H9 (cell line): ENCODE results near the gene PTBP3. TPM values are rescaled to one million over a fixed set of nuclear protein-coding genes. Genes with fewer than 3 reads are reported as not detected.

Source experiments
- DNase-seq: peaks from one replicate; pipeline ENCODE4 v3.0.0-alpha.2; 2017
- H2AFZ ChIP-seq: one replicate; pipeline ENCODE4 v1.6.1; 2013; ENCODE audit warnings: mild to moderate bottlenecking, low read length, control low read depth, moderate library complexity
- H2AK5ac ChIP-seq: 2 replicates; pipeline ENCODE4 v1.6.1; 2013; ENCODE audit warnings: low read length, control low read depth, mixed read lengths; ENCODE audit not compliant: insufficient read length
- H2BK120ac ChIP-seq: one replicate; pipeline ENCODE4 v1.6.1; 2013; ENCODE audit warnings: low read depth, mild to moderate bottlenecking, low read length, control low read depth, inconsistent platforms; ENCODE audit not compliant: poor library complexity, severe bottlenecking
- H2BK12ac ChIP-seq: 2 replicates; pipeline ENCODE4 v1.6.1; 2013; ENCODE audit warnings: low read length, control low read depth, mixed read lengths, low read depth; ENCODE audit not compliant: insufficient read length
- H2BK15ac ChIP-seq: 2 replicates; pipeline ENCODE4 v1.6.1; 2013; ENCODE audit warnings: low read depth, low read length, control low read depth
- H2BK20ac ChIP-seq: one replicate; pipeline ENCODE4 v1.6.1; 2013; ENCODE audit warnings: low read depth, mild to moderate bottlenecking, low read length, control low read depth, inconsistent platforms; ENCODE audit not compliant: poor library complexity, severe bottlenecking
- H2BK5ac ChIP-seq: 2 replicates; pipeline ENCODE4 v1.6.1; 2013; ENCODE audit warnings: low read length, control low read depth, mixed read lengths; ENCODE audit not compliant: insufficient read length
- H3K14ac ChIP-seq: 2 replicates; pipeline ENCODE4 v1.6.1; 2013; ENCODE audit warnings: low read length, control low read depth; ENCODE audit not compliant: insufficient read depth
- H3K18ac ChIP-seq: 2 replicates; pipeline ENCODE4 v1.6.1; 2013; ENCODE audit warnings: low read depth, mild to moderate bottlenecking, mixed read lengths, low read length, control low read depth; ENCODE audit not compliant: insufficient read length
- H3K23ac ChIP-seq: 2 replicates; pipeline ENCODE4 v1.6.1; 2013; ENCODE audit warnings: low read length, control low read depth, mixed read lengths, low read depth; ENCODE audit not compliant: insufficient read length
- H3K23me2 ChIP-seq: 2 replicates; pipeline ENCODE4 v1.6.1; 2013; ENCODE audit warnings: low read depth, mild to moderate bottlenecking, mixed read lengths, low read length, control low read depth; ENCODE audit not compliant: insufficient read length, poor library complexity, severe bottlenecking
- H3K27ac ChIP-seq: 2 replicates; pipeline ENCODE4 v1.5.1; 2013; ENCODE audit warnings: low read length, control low read depth, mixed read lengths, low read depth; ENCODE audit not compliant: insufficient read length
- H3K27me3 ChIP-seq: 2 replicates; pipeline ENCODE4 v1.6.1; 2013; ENCODE audit warnings: low read length, control low read depth, inconsistent platforms; ENCODE audit not compliant: insufficient read depth
- H3K4ac ChIP-seq: 2 replicates; pipeline ENCODE4 v1.6.1; 2013; ENCODE audit warnings: low read depth, mild to moderate bottlenecking, control low read depth, inconsistent platforms, low read length, moderate library complexity
- H3K4me1 ChIP-seq: 2 replicates; pipeline ENCODE4 v1.6.1; 2013; ENCODE audit warnings: low read length, control low read depth, inconsistent platforms; ENCODE audit not compliant: insufficient read depth
- H3K4me2 ChIP-seq: 2 replicates; pipeline ENCODE4 v1.6.1; 2013; ENCODE audit warnings: low read length, control low read depth, mixed read lengths; ENCODE audit not compliant: insufficient read length, insufficient read depth
- H3K56ac ChIP-seq: 2 replicates; pipeline ENCODE4 v1.6.1; 2013; ENCODE audit warnings: low read depth, mild to moderate bottlenecking, mixed read lengths, low read length, control low read depth; ENCODE audit not compliant: insufficient read length
- H3K79me1 ChIP-seq: 2 replicates; pipeline ENCODE4 v1.6.1; 2013; ENCODE audit warnings: low read depth, mild to moderate bottlenecking, moderate library complexity, low read length, control low read depth, inconsistent platforms; ENCODE audit not compliant: insufficient read depth, poor library complexity, severe bottlenecking
- H3K79me2 ChIP-seq: 2 replicates; pipeline ENCODE4 v1.6.1; 2013; ENCODE audit warnings: low read length, control low read depth, inconsistent platforms; ENCODE audit not compliant: insufficient read depth
- H3K9ac ChIP-seq: 2 replicates; pipeline ENCODE4 v1.6.1; 2013; ENCODE audit warnings: low read length, control low read depth, mixed read lengths; ENCODE audit not compliant: insufficient read length; ENCODE audit errors: extremely low read depth
- H3K9me3 ChIP-seq: one replicate; pipeline ENCODE4 v1.6.1; 2013; ENCODE audit warnings: low read depth, low read length, inconsistent platforms; ENCODE audit not compliant: control insufficient read depth
- H3T11ph ChIP-seq: one replicate; pipeline ENCODE4 v1.6.1; 2013; ENCODE audit warnings: mild to moderate bottlenecking, low read length, control low read depth, inconsistent platforms
- H4K20me1 ChIP-seq: one replicate; pipeline ENCODE4 v1.6.1; 2013; ENCODE audit not compliant: control insufficient read depth, insufficient read length, insufficient read depth
- H4K5ac ChIP-seq: 2 replicates; pipeline ENCODE4 v1.6.1; 2013; ENCODE audit warnings: low read depth, mild to moderate bottlenecking, mixed read lengths, low read length, control low read depth; ENCODE audit not compliant: insufficient read length
- H4K8ac ChIP-seq: replicated peaks from 2 replicates; pipeline ENCODE4 v1.6.1; 2013; ENCODE audit warnings: low read length, control low read depth, mixed read lengths, low read depth; ENCODE audit not compliant: insufficient read length
- H4K91ac ChIP-seq: 2 replicates; pipeline ENCODE4 v1.6.1; 2013; ENCODE audit warnings: low read depth, mild to moderate bottlenecking, moderate library complexity, mixed read lengths, low read length, control low read depth; ENCODE audit not compliant: insufficient read length
- H3K27ac Mint-ChIP-seq, 3 experiments: 2 replicates in 2 of 3; 3 replicates in 1 of 3; pipeline ENCODE4 v1.8.0; 2020 to 2021; ENCODE audit warnings: mixed read lengths in 3 of 3, mild to moderate bottlenecking in 1 of 3, moderate library complexity in 1 of 3
- H3K27me3 Mint-ChIP-seq: 2 replicates; pipeline ENCODE4 v1.8.0; 2021; ENCODE audit warnings: low read depth, mild to moderate bottlenecking, moderate library complexity, mixed read lengths
- H3K36me3 Mint-ChIP-seq, 3 experiments: 2 replicates in 2 of 3; 3 replicates in 1 of 3; pipeline ENCODE4 v1.8.0; 2020 to 2021; ENCODE audit warnings: low read depth in 3 of 3, mixed read lengths in 3 of 3; ENCODE audit not compliant: insufficient read depth in 1 of 3
- H3K4me1 Mint-ChIP-seq, 2 experiments: 2 replicates each; pipeline ENCODE4 v1.8.0; 2020; ENCODE audit warnings: mixed read lengths in 2 of 2
- H3K4me3 Mint-ChIP-seq, 2 experiments: 2 replicates in 1 of 2; 3 replicates in 1 of 2; pipeline ENCODE4 v1.8.0; 2020 to 2021; ENCODE audit warnings: mild to moderate bottlenecking in 2 of 2, mixed read lengths in 2 of 2, moderate library complexity in 1 of 2
- H3K9me3 Mint-ChIP-seq, 2 experiments: 2 replicates in 1 of 2; 3 replicates in 1 of 2; pipeline ENCODE4 v1.8.0; 2020; ENCODE audit warnings: mild to moderate bottlenecking in 2 of 2, mixed read lengths in 2 of 2, moderate library complexity in 1 of 2
- WGBS: extraction: QIAGEN DNeasy Blood & Tissue Kit; methylation state at CpG from one replicate; pipeline ENCODE4 v1.1.7; 2013; ENCODE audit warnings: missing lambda C conversion rate, low lambda C conversion rate, mixed read lengths; ENCODE audit not compliant: insufficient read length; ENCODE audit errors: extremely low coverage; 5-methylcytosine and 5-hydroxymethylcytosine counted together
- total RNA-seq: library from RNA; stranded (reverse); gene quantifications from 2 replicates; pipeline ENCODE4 v1.2.1, GENCODE V29; 2021
- TF ChIP-seq, protein P1 (sequence below): fragments of 200-600 bp; sonication (generic); conservative IDR thresholded peaks from 3 replicates; pipeline ENCODE4 v1.8.0; 2021; ENCODE audit warnings: antibody characterized with exemption, mild to moderate bottlenecking

PTBP3 gene
- total RNA-seq, 1 experiment from 2014 or later = 89.5 TPM

DNA sequence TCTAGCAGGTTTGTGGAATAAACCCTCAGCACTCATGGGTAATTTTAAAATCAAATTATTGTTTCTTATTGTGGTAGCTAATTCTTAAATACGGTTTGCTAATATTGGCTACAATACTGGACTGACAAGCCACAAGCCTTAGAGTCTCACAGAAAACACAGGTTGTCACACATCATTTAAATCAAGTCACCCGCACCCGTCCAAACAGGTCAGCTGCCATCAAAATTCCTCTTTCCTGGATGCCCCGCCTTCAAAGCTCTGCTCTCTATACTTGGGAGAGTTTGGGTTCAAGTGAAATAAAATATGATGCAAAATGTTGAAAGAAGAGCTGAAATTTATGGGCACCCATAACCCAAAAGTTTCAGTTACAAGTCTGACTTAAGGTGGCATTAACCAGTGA is 146.0 kb downstream of the PTBP3 start:
- H3K27ac ChIP-seq = no peak overlapping the region
- H3K79me2 ChIP-seq = 0 out of 2 replicates have a peak, but pooled peaks cover 2% of the 10 kb centered on the region
- Mint-ChIP-seq H3K4me3 (no peak overlapping the region), H3K27ac (no peak overlapping the region), H3K36me3 (peaks cover 0 to 11% (median 3%) of the 10 kb centered on the region in 3 experiments; a peak in 2 of 7 replicates), H3K4me1 (peaks cover 8 to 9% of the 10 kb centered on the region in 2 experiments), H3K9me3 (peaks cover 0 to 4% of the 10 kb centered on the region in 2 experiments; a peak in 2 of 5 replicates), H3K27me3 (no peaks in the 10 kb centered on the region)
- no peaks in the 10 kb centered on the region for H3K4me1 ChIP-seq
- H3K9me3 ChIP-seq = no peaks in the 10 kb centered on the region
- no CpG with 5 or more reads among the region's 4 CpGs for WGBS
- no peak overlapping the region for H2BK5ac ChIP-seq
- no peak for DNase-seq
- H3K23me2 ChIP-seq = no peaks in the 10 kb centered on the region
- H4K20me1 ChIP-seq = no peaks in the 10 kb centered on the region
- no peak overlapping the region for H2BK20ac ChIP-seq
- no peak overlapping the region for H2AK5ac ChIP-seq
- H3K18ac ChIP-seq = no peak overlapping the region
- no peak overlapping the region for H3K4ac ChIP-seq
- H4K8ac ChIP-seq = no peak overlapping the region
- no peak overlapping the region for H2AFZ ChIP-seq
- H3T11ph ChIP-seq = no peak overlapping the region
- no peak overlapping the region for H4K91ac ChIP-seq
- no peak overlapping the region for H3K56ac ChIP-seq
- H3K14ac ChIP-seq = no peak overlapping the region
- no peaks in the 10 kb centered on the region for H3K27me3 ChIP-seq
- no peak overlapping the region for H3K4me2 ChIP-seq
- H3K9ac ChIP-seq = no peak overlapping the region
- no peak overlapping the region for H2BK15ac ChIP-seq
- H3K79me1 ChIP-seq = no peaks in the 10 kb centered on the region
- TF ChIP-seq, protein P1, sequence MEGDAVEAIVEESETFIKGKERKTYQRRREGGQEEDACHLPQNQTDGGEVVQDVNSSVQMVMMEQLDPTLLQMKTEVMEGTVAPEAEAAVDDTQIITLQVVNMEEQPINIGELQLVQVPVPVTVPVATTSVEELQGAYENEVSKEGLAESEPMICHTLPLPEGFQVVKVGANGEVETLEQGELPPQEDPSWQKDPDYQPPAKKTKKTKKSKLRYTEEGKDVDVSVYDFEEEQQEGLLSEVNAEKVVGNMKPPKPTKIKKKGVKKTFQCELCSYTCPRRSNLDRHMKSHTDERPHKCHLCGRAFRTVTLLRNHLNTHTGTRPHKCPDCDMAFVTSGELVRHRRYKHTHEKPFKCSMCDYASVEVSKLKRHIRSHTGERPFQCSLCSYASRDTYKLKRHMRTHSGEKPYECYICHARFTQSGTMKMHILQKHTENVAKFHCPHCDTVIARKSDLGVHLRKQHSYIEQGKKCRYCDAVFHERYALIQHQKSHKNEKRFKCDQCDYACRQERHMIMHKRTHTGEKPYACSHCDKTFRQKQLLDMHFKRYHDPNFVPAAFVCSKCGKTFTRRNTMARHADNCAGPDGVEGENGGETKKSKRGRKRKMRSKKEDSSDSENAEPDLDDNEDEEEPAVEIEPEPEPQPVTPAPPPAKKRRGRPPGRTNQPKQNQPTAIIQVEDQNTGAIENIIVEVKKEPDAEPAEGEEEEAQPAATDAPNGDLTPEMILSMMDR = no peak
- H2BK120ac ChIP-seq = no peak overlapping the region
- no peak overlapping the region for H4K5ac ChIP-seq
- no peak overlapping the region for H2BK12ac ChIP-seq
- H3K23ac ChIP-seq = no peak overlapping the region
